ENCODE data around the gene KREMEN1. TPM values are rescaled to one million over a fixed set of nuclear protein-coding genes. Genes with fewer than 3 reads are reported as not detected.

Gene KREMEN1
- total RNA-seq, 1 experiment from 2014 or later, result 31.9 TPM

DNA sequence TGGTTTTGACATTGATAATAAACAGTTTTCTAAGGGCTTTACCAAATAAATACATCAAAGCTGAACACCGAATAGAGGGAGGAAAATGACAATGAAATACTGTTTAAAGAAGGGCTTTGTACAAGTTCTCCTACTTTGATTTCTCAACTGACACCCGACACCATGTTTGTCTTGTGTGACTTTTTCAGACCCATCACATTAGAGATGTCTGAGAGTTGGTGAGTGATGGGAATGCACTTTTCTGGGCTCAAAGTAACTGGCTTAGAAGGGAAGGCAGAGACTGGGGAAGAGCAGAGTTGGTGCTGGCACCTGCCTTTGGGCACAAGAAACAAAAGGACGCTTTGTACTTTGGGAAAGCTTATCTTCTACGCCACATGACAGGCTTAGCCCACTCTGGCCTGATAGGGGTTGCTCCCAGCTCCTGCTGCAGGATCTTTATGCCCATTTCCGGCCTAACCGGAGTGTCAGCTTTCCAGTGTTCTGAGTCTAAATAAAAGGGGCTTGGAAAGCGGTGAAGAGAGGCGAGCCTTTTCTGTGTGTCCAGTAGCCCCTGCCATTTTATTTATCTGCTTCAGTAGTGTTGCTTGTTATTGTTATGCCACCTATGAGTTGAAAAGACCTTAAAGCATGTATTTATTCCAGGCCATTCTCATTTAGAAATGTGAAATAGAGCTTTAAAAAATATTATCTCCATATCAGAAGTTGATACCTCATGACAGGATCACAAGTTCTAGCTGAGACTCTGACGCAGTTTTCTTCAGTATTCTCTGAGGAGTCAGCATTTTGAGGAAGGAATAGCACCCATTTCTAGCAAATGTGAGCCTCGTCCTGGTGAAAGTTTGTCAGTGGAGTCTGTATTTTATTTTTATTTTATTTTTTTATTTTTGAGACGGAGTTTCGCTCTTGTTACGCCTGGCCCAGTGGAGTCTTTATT lies 24.2 kb downstream of the KREMEN1 start:
- CTCF ChIA-PET, result no interaction called here
- no peak overlapping the region for H3K27ac ChIP-seq (ENCODE audit: low read depth, low read length)
- no peak for TF ChIP-seq EGR1 (IDR thresholded peaks at IDR 0.05; ENCODE audit: low read depth)
- TF ChIP-seq, protein P1, sequence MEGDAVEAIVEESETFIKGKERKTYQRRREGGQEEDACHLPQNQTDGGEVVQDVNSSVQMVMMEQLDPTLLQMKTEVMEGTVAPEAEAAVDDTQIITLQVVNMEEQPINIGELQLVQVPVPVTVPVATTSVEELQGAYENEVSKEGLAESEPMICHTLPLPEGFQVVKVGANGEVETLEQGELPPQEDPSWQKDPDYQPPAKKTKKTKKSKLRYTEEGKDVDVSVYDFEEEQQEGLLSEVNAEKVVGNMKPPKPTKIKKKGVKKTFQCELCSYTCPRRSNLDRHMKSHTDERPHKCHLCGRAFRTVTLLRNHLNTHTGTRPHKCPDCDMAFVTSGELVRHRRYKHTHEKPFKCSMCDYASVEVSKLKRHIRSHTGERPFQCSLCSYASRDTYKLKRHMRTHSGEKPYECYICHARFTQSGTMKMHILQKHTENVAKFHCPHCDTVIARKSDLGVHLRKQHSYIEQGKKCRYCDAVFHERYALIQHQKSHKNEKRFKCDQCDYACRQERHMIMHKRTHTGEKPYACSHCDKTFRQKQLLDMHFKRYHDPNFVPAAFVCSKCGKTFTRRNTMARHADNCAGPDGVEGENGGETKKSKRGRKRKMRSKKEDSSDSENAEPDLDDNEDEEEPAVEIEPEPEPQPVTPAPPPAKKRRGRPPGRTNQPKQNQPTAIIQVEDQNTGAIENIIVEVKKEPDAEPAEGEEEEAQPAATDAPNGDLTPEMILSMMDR (IDR thresholded peaks at IDR 0.05 in 2 of 3, conservative IDR thresholded peaks at IDR 0.05 in 1 of 3; ENCODE audit: borderline replicate concordance in 1 of 3, insufficient read depth in 1 of 3, low read depth in 2 of 3, low read length in 2 of 3), result no peak
- TF ChIP-seq ELF1 (IDR thresholded peaks at IDR 0.05; ENCODE audit: borderline replicate concordance, low read depth), result no peak
- no peak for TF ChIP-seq JUND (IDR thresholded peaks at IDR 0.05)
- TF ChIP-seq ZFX (IDR thresholded peaks at IDR 0.05), result no peak
- TF ChIP-seq CBX3 (IDR thresholded peaks at IDR 0.05; ENCODE audit: low read depth), result no peak
- TF ChIP-seq RAD21 (IDR thresholded peaks at IDR 0.05; ENCODE audit: low read depth), result no peak
- no peak for TF ChIP-seq ZNF274 (IDR thresholded peaks at IDR 0.05; ENCODE audit: low read depth, low read length)
- no peak for TF ChIP-seq EZH2phosphoT487 (IDR thresholded peaks at IDR 0.05; ENCODE audit: borderline replicate concordance)
- TF ChIP-seq, protein P2, sequence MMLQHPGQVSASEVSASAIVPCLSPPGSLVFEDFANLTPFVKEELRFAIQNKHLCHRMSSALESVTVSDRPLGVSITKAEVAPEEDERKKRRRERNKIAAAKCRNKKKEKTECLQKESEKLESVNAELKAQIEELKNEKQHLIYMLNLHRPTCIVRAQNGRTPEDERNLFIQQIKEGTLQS (IDR thresholded peaks at IDR 0.05), result no peak
- TF ChIP-seq SP1 (IDR thresholded peaks at IDR 0.05; ENCODE audit: low read depth), result no peak
- TF ChIP-seq SRF (IDR thresholded peaks at IDR 0.05; ENCODE audit: low read depth), result no peak
- TF ChIP-seq, protein P3, sequence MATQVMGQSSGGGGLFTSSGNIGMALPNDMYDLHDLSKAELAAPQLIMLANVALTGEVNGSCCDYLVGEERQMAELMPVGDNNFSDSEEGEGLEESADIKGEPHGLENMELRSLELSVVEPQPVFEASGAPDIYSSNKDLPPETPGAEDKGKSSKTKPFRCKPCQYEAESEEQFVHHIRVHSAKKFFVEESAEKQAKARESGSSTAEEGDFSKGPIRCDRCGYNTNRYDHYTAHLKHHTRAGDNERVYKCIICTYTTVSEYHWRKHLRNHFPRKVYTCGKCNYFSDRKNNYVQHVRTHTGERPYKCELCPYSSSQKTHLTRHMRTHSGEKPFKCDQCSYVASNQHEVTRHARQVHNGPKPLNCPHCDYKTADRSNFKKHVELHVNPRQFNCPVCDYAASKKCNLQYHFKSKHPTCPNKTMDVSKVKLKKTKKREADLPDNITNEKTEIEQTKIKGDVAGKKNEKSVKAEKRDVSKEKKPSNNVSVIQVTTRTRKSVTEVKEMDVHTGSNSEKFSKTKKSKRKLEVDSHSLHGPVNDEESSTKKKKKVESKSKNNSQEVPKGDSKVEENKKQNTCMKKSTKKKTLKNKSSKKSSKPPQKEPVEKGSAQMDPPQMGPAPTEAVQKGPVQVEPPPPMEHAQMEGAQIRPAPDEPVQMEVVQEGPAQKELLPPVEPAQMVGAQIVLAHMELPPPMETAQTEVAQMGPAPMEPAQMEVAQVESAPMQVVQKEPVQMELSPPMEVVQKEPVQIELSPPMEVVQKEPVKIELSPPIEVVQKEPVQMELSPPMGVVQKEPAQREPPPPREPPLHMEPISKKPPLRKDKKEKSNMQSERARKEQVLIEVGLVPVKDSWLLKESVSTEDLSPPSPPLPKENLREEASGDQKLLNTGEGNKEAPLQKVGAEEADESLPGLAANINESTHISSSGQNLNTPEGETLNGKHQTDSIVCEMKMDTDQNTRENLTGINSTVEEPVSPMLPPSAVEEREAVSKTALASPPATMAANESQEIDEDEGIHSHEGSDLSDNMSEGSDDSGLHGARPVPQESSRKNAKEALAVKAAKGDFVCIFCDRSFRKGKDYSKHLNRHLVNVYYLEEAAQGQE (IDR thresholded peaks at IDR 0.05; ENCODE audit: low read depth), result no peak
- TF ChIP-seq POLR2A (IDR thresholded peaks at IDR 0.05; ENCODE audit: borderline replicate concordance, extremely low read depth, insufficient read depth, insufficient read length), result no peak
- TF ChIP-seq YY1 (IDR thresholded peaks at IDR 0.05; ENCODE audit: extremely low read depth, insufficient replicate concordance, low read depth, low read length), result no peak
- TF ChIP-seq, protein P4, sequence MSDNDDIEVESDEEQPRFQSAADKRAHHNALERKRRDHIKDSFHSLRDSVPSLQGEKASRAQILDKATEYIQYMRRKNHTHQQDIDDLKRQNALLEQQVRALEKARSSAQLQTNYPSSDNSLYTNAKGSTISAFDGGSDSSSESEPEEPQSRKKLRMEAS (IDR thresholded peaks at IDR 0.05), result no peak
- no peak for TF ChIP-seq SIN3A (IDR thresholded peaks at IDR 0.05; ENCODE audit: low read depth)
- POLR2A ChIA-PET, result no interaction called here
- BruUV-seq (replicated peaks), result no TSS peak
- H3K36me3 ChIP-seq (ENCODE audit: control insufficient read depth in 1 of 2, insufficient read depth in 2 of 2, low read length in 2 of 2), result no peaks in the 10 kb centered on the region
- ATAC-seq (no peak), DNase-seq (ENCODE audit: low read depth, low spot score) (no peak)
- H3K4me3 ChIP-seq (replicated peaks in 1 of 2; ENCODE audit: low read depth in 1 of 2, low read length in 2 of 2), result no peak overlapping the region
- H4K20me1 ChIP-seq (ENCODE audit: insufficient read depth), result no peaks in the 10 kb centered on the region
- H3K9me2 ChIP-seq (ENCODE audit: insufficient read depth), result no peaks in the 10 kb centered on the region
- H2AFZ ChIP-seq (ENCODE audit: low read depth, low read length, poor library complexity, severe bottlenecking), result no peak overlapping the region
- peaks cover 3 to 5% of the 10 kb centered on the region in 2 experiments; a peak in 3 of 4 replicates for H3K4me1 ChIP-seq (ENCODE audit: control insufficient read depth in 1 of 2, insufficient read depth in 2 of 2, low read length in 2 of 2)
- no peak overlapping the region for H3K4me2 ChIP-seq (ENCODE audit: low read length)
- H3K79me2 ChIP-seq (ENCODE audit: insufficient read depth, low read length), result no peaks in the 10 kb centered on the region
- RAD21 ChIA-PET (ENCODE audit: low non-redundant PET in 1 of 2, low total read pairs in 2 of 2, uncharacterized antibody in 2 of 2, unreplicated experiment in 2 of 2), result no interaction called here
- no peak overlapping the region for H3K9ac ChIP-seq (ENCODE audit: low read length)
- no peaks in the 10 kb centered on the region for H3K27me3 ChIP-seq (ENCODE audit: insufficient read depth, low read length)
- no peaks in the 10 kb centered on the region for H3K9me3 ChIP-seq (ENCODE audit: control insufficient read depth in 1 of 2, insufficient read depth in 1 of 2, low read depth in 1 of 2, low read length in 2 of 2)
- intact Hi-C loops (cut with micrococcal nuclease), result no loop called here
